A673 (cell line): ENCODE results near the gene AOPEP. TPM values are rescaled to one million over a fixed set of nuclear protein-coding genes. Genes with fewer than 3 reads are reported as not detected.
A peak's percentile ranks its signal among the peaks of the same experiment; 100 is the strongest.

Experiments used
- BruUV-seq: library from RNA; stranded (reverse); fragments of 400-500 nt; replicated peaks from 2 replicates; lab custom pipeline; 2021; lab: Mats Ljungman, UMichigan
- CTCF ChIA-PET: fragments of 300-600 bp; sonication (Branson Sonifier 250); formaldehyde crosslinking; loops from one replicate; lab custom pipeline; 2022; ENCODE audit warnings: antibody characterized with exemption; lab: Charles Lee
- POLR2A ChIA-PET: fragments of 300-600 bp; sonication (Branson Sonifier 250); formaldehyde crosslinking; loops from one replicate; lab custom pipeline; 2022; ENCODE audit warnings: antibody characterized with exemption; ENCODE audit not compliant: low non-redundant PET; lab: Charles Lee
- DNase-seq: peaks from one replicate; pipeline ENCODE4 v3.0.0-alpha.2; 2015; ENCODE audit warnings: low spot score
- H3K27ac ChIP-seq: fragments of 200-600 bp; sonication (generic); 2 replicates; pipeline ENCODE4 v1.5.1; 2016; ENCODE audit warnings: mixed run types, low read depth, mild to moderate bottlenecking, mixed read lengths, antibody characterized with exemption, low read length; ENCODE audit not compliant: poor library complexity, severe bottlenecking
- H3K27me3 ChIP-seq: fragments of 200-600 bp; sonication (generic); replicated peaks from 2 replicates; pipeline ENCODE4 v1.6.1; 2017; ENCODE audit warnings: mixed run types, low read depth, mild to moderate bottlenecking, mixed read lengths, antibody characterized with exemption, low read length; ENCODE audit not compliant: insufficient read depth, poor library complexity
- H3K36me3 ChIP-seq: fragments of 200-600 bp; sonication (generic); 2 replicates; pipeline ENCODE4 v1.6.1; 2016; ENCODE audit warnings: mixed run types, mild to moderate bottlenecking, mixed read lengths, antibody characterized with exemption, low read length; ENCODE audit not compliant: insufficient read depth, poor library complexity, severe bottlenecking
- H3K4me1 ChIP-seq: fragments of 200-600 bp; sonication (generic); 2 replicates; pipeline ENCODE4 v1.6.1; 2017; ENCODE audit warnings: mixed run types, mild to moderate bottlenecking, mixed read lengths, antibody characterized with exemption, low read length; ENCODE audit not compliant: insufficient read depth, poor library complexity, severe bottlenecking
- H3K4me3 ChIP-seq: fragments of 200-600 bp; sonication (generic); 2 replicates; pipeline ENCODE4 v1.5.1; 2016; ENCODE audit warnings: low read depth, mixed run types, mild to moderate bottlenecking, mixed read lengths, low read length; ENCODE audit not compliant: poor library complexity, severe bottlenecking
- H3K9me3 ChIP-seq: fragments of 200-600 bp; sonication (generic); 2 replicates; pipeline ENCODE4 v1.6.1; 2016; ENCODE audit warnings: mixed run types, low read depth, mild to moderate bottlenecking, mixed read lengths, antibody characterized with exemption, low read length; ENCODE audit not compliant: poor library complexity, severe bottlenecking
- EZH2 ChIP-seq: fragments of 200-600 bp; sonication (generic); IDR thresholded peaks from 2 replicates; pipeline ENCODE4 v1.6.1; 2017; ENCODE audit warnings: borderline replicate concordance, low read depth, mild to moderate bottlenecking, mixed read lengths, antibody characterized with exemption, low read length; ENCODE audit not compliant: poor library complexity, severe bottlenecking
- intact Hi-C: fragments of 100-400 bp; cut with micrococcal nuclease; formaldehyde crosslinking; loops from one replicate; pipeline ENCODE4 v1.10.0; 2022; ENCODE audit not compliant: unreplicated experiment
- total RNA-seq: library from RNA; stranded (reverse); gene quantifications from 2 replicates; pipeline ENCODE4 v1.2.3, GENCODE V29; 2021
- TF ChIP-seq, protein P1 (sequence below): fragments of 300-800, 200-600 bp; sonication (generic); conservative IDR thresholded peaks from 2 replicates; pipeline ENCODE4 v1.5.1; 2017; ENCODE audit warnings: low read depth, mild to moderate bottlenecking, antibody characterized with exemption, low read length, moderate library complexity, mixed read lengths

The AOPEP gene
- total RNA-seq, 1 experiment from 2014 or later = 17.5 TPM

DNA sequence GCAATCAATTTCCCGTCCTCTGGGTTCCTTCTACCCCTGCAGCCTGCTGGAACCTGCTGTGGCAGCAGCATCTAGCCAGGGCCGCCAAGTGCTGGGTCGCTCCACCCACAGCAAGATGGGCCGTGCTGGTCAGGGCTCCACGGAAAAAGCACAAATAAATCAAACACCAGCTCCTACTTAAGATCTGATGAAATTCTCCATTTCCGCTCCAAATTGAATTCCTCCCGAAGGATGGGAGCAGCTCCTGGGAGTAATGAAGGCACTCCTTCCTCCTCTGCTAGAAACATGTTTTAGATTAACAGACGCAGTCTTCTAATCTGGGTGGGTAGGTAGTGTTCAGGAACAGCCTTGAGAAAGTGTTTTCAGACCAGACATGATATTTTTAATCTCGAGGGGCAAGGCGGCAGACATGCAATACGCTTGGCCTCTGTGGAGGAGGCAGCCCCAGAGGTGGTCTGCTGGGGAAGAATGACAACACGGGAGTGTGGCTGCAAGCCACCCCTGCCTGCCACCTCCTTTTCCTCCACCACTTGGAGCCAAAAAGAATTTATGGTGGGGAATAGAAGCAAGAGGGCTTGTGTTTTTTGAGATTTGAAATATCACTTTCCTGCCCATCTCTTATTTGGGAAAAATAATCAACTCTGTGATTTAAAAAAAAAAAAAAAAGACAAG is 194.1 kb downstream of the AOPEP start:
- Histone ChIP-seq H3K4me1 (peaks cover 20% of the 10 kb centered on the region), H3K27ac (peak overlapping the region; percentile 18)

DNA sequence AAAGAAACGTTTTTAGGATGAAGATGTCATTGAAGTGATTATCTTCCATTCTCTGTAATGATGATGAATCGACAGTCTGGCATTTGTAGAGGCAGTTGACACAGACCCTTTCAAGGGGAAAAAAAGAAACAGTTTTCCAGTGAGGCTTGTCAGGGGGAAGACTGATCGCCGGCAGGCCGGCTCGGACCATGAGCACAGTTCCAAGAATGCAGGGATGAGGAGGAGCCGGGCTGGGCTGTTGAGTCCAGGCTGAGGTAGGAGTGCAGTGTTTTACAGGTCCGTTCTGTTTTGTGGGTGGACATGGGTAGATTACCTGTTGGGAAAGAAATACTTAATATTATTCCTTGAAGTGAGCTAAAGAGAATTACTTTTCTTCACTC is 194.6 kb downstream of the AOPEP start:
- intact Hi-C loops = no loop called here
- ChIA-PET CTCF (no interaction called here), POLR2A (no interaction called here)
- Histone ChIP-seq H3K9me3 (no peaks in the 10 kb centered on the region), H3K4me1 (peaks cover 20% of the 10 kb centered on the region), H3K4me3 (no peak overlapping the region), H3K27me3 (no peaks in the 10 kb centered on the region), H3K27ac (peak overlapping the region; percentile 18), H3K36me3 (no peaks in the 10 kb centered on the region)
- DNase-seq = no peak
- TF ChIP-seq EZH2 = no peak
- TF ChIP-seq, protein P1, sequence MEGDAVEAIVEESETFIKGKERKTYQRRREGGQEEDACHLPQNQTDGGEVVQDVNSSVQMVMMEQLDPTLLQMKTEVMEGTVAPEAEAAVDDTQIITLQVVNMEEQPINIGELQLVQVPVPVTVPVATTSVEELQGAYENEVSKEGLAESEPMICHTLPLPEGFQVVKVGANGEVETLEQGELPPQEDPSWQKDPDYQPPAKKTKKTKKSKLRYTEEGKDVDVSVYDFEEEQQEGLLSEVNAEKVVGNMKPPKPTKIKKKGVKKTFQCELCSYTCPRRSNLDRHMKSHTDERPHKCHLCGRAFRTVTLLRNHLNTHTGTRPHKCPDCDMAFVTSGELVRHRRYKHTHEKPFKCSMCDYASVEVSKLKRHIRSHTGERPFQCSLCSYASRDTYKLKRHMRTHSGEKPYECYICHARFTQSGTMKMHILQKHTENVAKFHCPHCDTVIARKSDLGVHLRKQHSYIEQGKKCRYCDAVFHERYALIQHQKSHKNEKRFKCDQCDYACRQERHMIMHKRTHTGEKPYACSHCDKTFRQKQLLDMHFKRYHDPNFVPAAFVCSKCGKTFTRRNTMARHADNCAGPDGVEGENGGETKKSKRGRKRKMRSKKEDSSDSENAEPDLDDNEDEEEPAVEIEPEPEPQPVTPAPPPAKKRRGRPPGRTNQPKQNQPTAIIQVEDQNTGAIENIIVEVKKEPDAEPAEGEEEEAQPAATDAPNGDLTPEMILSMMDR = no peak
- no TSS peak for BruUV-seq

More for the DNA sequence above, 194.1 kb downstream of the AOPEP start:
- Histone ChIP-seq H3K27me3 (no peaks in the 10 kb centered on the region), H3K4me3 (no peak overlapping the region), H3K36me3 (no peaks in the 10 kb centered on the region), H3K9me3 (no peaks in the 10 kb centered on the region)
- intact Hi-C loops = no loop called here
- no TSS peak for BruUV-seq
- ChIA-PET POLR2A (no interaction called here), CTCF (no interaction called here)
- DNase-seq = peak; percentile 14
- no peak for TF ChIP-seq EZH2
- TF ChIP-seq, protein P1 = no peak

DNA sequence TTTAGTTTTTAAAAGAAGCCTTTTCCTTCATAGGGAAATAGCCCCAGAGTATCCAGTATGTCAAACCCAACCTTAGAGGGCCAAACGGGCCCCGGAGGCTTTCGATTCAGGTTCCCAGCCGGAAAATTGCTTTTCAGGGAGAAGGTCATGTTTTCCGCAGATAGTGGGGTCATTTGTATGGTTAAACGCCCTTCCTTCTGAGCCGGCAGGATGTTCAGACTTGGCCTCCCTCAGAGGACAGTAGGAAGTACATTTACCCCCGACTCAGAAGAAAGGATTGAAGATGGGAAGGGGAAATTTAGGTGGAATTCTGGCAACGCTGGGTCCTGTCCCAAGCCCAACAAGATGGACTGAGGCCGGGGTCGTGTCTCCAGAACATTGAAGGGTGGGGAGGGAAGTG is 195.2 kb downstream of the AOPEP start:
- DNase-seq = no peak
- BruUV-seq = no TSS peak
- no peaks in the 10 kb centered on the region for H3K27me3 ChIP-seq
- ChIA-PET CTCF (no interaction called here), POLR2A (no interaction called here)
- TF ChIP-seq, protein P1 = no peak
- TF ChIP-seq EZH2 = no peak
- intact Hi-C loops = no loop called here
- no peaks in the 10 kb centered on the region for H3K9me3 ChIP-seq
- H3K4me1 ChIP-seq = peaks cover 20% of the 10 kb centered on the region
- H3K36me3 ChIP-seq = no peaks in the 10 kb centered on the region
- H3K4me3 ChIP-seq = no peak overlapping the region
- H3K27ac ChIP-seq = no peak overlapping the region
